ENCODE data around the gene RAB8B.

DNA sequence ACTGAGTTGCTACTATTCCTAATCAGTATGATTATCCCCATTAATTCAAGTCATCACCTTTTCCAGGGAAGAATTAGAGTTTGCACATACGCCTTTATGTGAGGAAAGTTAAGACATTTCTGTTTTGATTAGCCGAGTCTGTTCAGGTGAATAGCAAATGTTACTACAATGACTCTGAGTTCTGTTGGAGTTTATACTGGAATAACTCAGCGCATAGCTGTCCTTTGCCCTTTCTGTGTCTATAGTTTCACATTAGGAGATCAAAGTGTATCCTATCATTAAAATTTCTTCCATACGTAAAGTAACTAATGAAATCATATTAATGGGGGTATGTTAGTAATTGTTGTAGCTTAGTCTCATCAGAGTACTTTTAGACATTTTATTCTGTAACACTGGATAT lies 4.9 kb downstream of the RAB8B start:
- no peak for TF ChIP-seq POLR2AphosphoS5 (IDR thresholded peaks at IDR 0.05; ENCODE audit: borderline replicate concordance, low read depth, low read length)
- no peak for TF ChIP-seq EZH2 (IDR thresholded peaks at IDR 0.05)

Data from SK-N-MC (cell line).